ENCODE data around the gene MYH11. TPM values are rescaled to one million over a fixed set of nuclear protein-coding genes. Genes with fewer than 3 reads are reported as not detected.
"Not testable (repeated sequence)": the region's sequence is repeated elsewhere in the genome, so short reads cannot be mapped to it uniquely, and the experiment has no call there.

The MYH11 gene
- total RNA-seq, 1 donor from 2014 or later, result not detected

GRCh38 chr16:15672514-15673167, 184.2 kb downstream of the MYH11 start:
- no peak overlapping the region for H3K4me3 ChIP-seq (ENCODE audit: low read depth, low read length)
- DNase-seq (ENCODE audit: low read depth), result peak; percentile 32
- TF ChIP-seq CTCF (conservative IDR thresholded peaks at IDR 0.05; ENCODE audit: low read depth, low read length), result no peak

- not testable (repeated sequence) for H3K4me3 ChIP-seq (ENCODE audit: low read depth, low read length)
These were observed 184.7 kb downstream of the MYH11 start for GRCh38 chr16:15672127-15672513.

GRCh38 chr16:15671530-15672117, 185.2 kb downstream of the MYH11 start:
- DNase-seq (ENCODE audit: low read depth), result no peak
- H3K4me3 ChIP-seq (ENCODE audit: low read depth, low read length), result no peak overlapping the region
- no peak for TF ChIP-seq CTCF (conservative IDR thresholded peaks at IDR 0.05; ENCODE audit: low read depth, low read length)

More at GRCh38 chr16:15672127-15672513, 184.7 kb downstream of the MYH11 start:
- DNase-seq (ENCODE audit: low read depth), result not testable (repeated sequence)

- H3K4me3 ChIP-seq (ENCODE audit: low read depth, low read length), result no peak overlapping the region
- TF ChIP-seq CTCF (conservative IDR thresholded peaks at IDR 0.05; ENCODE audit: low read depth, low read length), result no peak
- DNase-seq (ENCODE audit: low read depth), result no peak
These were observed 189.6 kb downstream of the MYH11 start for GRCh38 chr16:15667091-15667742.

- TF ChIP-seq CTCF (conservative IDR thresholded peaks at IDR 0.05; ENCODE audit: low read depth, low read length), result no peak
- no peak for DNase-seq (ENCODE audit: low read depth)
- H3K4me3 ChIP-seq (ENCODE audit: low read depth, low read length), result no peak overlapping the region
These were observed 191.7 kb downstream of the MYH11 start for GRCh38 chr16:15665107-15665506.

- no peak overlapping the region for H3K4me3 ChIP-seq (ENCODE audit: low read depth, low read length)
- DNase-seq (ENCODE audit: low read depth), result no peak
- TF ChIP-seq CTCF (conservative IDR thresholded peaks at IDR 0.05; ENCODE audit: low read depth, low read length), result no peak
These were observed 196.6 kb downstream of the MYH11 start for GRCh38 chr16:15660203-15660601.

GRCh38 chr16:15658556-15658955, 198.3 kb downstream of the MYH11 start:
- no peak for TF ChIP-seq CTCF (conservative IDR thresholded peaks at IDR 0.05; ENCODE audit: low read depth, low read length)
- no peak for DNase-seq (ENCODE audit: low read depth)

More at GRCh38 chr16:15658556-15658955, 198.3 kb downstream of the MYH11 start:
- H3K4me3 ChIP-seq (ENCODE audit: low read depth, low read length), result no peak overlapping the region

Data from epithelial cell of proximal tubule (primary cell).